ENCODE results near the gene HOXB6. TPM values are rescaled to one million over a fixed set of nuclear protein-coding genes. Genes with fewer than 3 reads are reported as not detected.

The HOXB6 gene
- total RNA-seq, 4 donors from 2014 or later = 0.27 to 4.6 (median 0.45) TPM

MicroRNA genes within 50 kb of the gene (microRNA counts, 767-probe panel; counts per million panel counts)
- 358 to 7,572 counts per million in 2 donors for microRNA hsa-miR-10a-5p

Small RNA genes lying within 50 kb of the gene (microRNA-seq; reads per million reads assigned to microRNA genes)
- 10.2 to 22.1 reads per million in 2 donors for gene MIR196A1 (ENCODE audit: borderline number of aligned reads in 1 of 2, borderline replicate concordance in 2 of 2)

Other genes with a start within 250 kb of the HOXB6 start
- gene SKAP1, start 174.8 kb downstream of the HOXB6 start, total RNA-seq = 1 to 10 TPM in 1 of 4 donors, under 1 TPM in 1, not detected in 2; 0.99 to 1.2 TPM
- gene HOXB1, start 74.0 kb downstream of the HOXB6 start, total RNA-seq = under 1 TPM in 2 of 4 donors, not detected in 2; 0.19 to 0.52 TPM
- gene HOXB2, start 59.9 kb downstream of the HOXB6 start, total RNA-seq = 10 to 100 TPM in 3 of 4 donors, 1 to 10 TPM in 1; 5.8 to 34.9 (median 20.9) TPM
- gene HOXB4, start 26.6 kb downstream of the HOXB6 start, total RNA-seq = 1 to 10 TPM in 2 of 4 donors, under 1 TPM in 2; 0.42 to 2.9 (median 1.4) TPM
- gene HOXB3, start 14.7 kb downstream of the HOXB6 start, total RNA-seq = 10 to 100 TPM in 1 of 4 donors, 1 to 10 TPM in 2, under 1 TPM in 1; 0.97 to 14.1 (median 3.9) TPM
- under 1 TPM in 2 of 4 donors, not detected in 2; 0.15 to 0.55 TPM for gene HOXB5, start 11.2 kb downstream of the HOXB6 start, total RNA-seq
- 10 to 100 TPM in 1 of 4 donors, 1 to 10 TPM in 3; 1.3 to 11.5 (median 5.3) TPM for gene HOXB7, start 6.0 kb upstream of the HOXB6 start, total RNA-seq
- 1 to 10 TPM in 1 of 4 donors, not detected in 3; 1.4 TPM for gene HOXB8, start 10.3 kb upstream of the HOXB6 start, total RNA-seq
- under 1 TPM in 2 of 4 donors, not detected in 2; 0.07 to 0.29 TPM for gene HOXB9, start 21.4 kb upstream of the HOXB6 start, total RNA-seq
- gene PRAC1, start 117.5 kb upstream of the HOXB6 start, total RNA-seq = not detected
- not detected for gene PRAC2, start 118.2 kb upstream of the HOXB6 start, total RNA-seq
- under 1 TPM in 3 of 4 donors, not detected in 1; 0.07 to 0.84 (median 0.08) TPM for gene HOXB13, start 123.8 kb upstream of the HOXB6 start, total RNA-seq
- gene TTLL6, start 212.2 kb upstream of the HOXB6 start, total RNA-seq = not detected
- gene CALCOCO2, start 226.0 kb upstream of the HOXB6 start, total RNA-seq = 100 to 1,000 TPM in 3 of 4 donors, 10 to 100 TPM in 1; 97.7 to 112 (median 106) TPM

Measured in lower leg skin (tissue), 4 donors.